HG03378 (cell line): ENCODE data around the gene KCNK17.
"Not testable (repeated sequence)": the region's sequence is repeated elsewhere in the genome, so short reads cannot be mapped to it uniquely, and the experiment has no call there.

Source experiments
- ATAC-seq: cut with Tn5 transposase; IDR thresholded peaks from one replicate; pipeline ENCODE4 v1.9.1; 2021; ENCODE audit warnings: mild to moderate bottlenecking, moderate library complexity; ENCODE audit not compliant: unreplicated experiment

Gene KCNK17

GRCh38 chr6:39303425-39304153, 10.6 kb downstream of the KCNK17 start:
- ATAC-seq, result no peak

GRCh38 chr6:39302669-39303424, 11.4 kb downstream of the KCNK17 start:
- ATAC-seq, result no peak

GRCh38 chr6:39302011-39302410, 12.2 kb downstream of the KCNK17 start:
- ATAC-seq, result no peak

DNA sequence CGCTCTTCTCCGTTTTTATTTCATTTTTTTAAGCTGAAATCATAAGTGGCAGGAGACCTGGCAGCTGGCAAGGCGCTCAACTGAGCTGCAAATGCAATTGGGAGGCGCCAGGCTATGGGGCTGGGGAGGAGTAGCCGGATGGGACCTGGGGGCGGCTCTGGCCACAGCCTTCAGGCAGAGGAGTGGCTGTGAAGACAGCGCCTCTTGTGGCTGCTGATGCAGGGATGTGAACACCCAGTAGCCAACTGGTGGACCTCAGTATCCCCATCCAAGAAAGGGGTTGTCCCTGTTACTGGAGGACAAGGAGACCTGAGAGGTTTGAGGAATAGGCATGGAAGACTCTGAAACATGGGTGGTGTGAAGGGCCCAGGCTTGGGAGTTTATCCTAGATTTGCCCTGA, 12.6 kb downstream of the KCNK17 start:
- ATAC-seq, result no peak

DNA sequence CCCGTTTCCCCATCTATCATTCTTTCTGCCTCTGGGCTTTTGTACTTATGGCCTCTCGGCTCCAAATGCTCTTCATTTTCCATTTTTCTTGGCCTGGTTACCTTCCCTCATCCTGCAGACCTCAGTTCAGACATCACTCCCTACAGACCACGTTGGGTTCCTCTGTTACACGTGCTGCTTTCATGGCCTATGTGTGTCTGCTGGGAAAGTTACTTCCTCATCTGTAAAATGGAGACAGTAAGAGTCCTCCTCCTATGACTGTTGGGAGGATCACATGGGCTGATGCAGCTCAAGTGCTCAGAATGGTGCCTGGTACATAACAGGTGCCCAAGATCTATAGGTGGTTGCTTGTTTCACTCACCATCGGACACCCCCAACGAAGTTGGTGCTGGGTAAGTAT, 13.5 kb downstream of the KCNK17 start:
- ATAC-seq, result no peak

DNA sequence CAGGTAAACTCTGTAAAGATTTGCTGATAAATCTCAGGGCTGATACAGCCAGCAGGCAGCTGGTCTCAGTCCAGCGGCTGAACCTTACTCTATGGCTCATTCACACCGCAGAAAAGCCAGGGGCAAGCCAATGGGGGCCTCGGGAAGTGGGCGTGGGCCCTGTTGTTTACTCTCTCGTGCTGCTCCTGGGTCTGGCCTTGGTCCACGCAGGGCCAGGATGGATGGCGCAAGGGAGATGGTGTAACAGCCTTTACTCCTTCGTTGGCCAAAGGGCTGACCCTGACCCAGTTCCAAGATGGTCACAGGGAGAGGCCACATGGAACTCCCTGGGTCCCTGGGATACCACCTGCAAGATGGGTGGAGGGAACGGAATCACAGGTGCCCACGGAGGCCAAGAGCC, 16.2 kb downstream of the KCNK17 start:
- no peak for ATAC-seq

- no peak for ATAC-seq
Observed at GRCh38 chr6:39296745-39297640, 17.2 kb downstream of the KCNK17 start.

DNA sequence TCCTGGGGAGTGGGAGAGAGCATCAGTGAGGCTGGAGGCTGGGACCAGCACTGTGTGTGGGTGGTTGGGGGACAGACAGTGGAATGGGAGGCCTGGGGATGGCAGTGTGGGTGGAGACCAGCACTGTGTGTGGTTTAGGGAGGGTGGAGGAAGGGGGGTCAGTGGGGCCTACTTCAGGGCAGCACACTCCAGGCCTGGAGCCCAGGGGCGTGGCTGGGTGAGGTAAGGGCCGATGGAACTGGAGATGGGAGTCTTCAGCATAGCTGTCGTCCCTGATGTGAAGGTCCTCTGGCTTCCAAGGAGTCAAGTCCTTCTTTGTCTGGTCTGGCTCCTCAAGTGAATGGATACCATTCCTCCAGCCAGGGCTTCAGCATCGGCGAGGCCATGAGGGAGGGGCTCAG, 18.6 kb downstream of the KCNK17 start:
- ATAC-seq, result no peak

DNA sequence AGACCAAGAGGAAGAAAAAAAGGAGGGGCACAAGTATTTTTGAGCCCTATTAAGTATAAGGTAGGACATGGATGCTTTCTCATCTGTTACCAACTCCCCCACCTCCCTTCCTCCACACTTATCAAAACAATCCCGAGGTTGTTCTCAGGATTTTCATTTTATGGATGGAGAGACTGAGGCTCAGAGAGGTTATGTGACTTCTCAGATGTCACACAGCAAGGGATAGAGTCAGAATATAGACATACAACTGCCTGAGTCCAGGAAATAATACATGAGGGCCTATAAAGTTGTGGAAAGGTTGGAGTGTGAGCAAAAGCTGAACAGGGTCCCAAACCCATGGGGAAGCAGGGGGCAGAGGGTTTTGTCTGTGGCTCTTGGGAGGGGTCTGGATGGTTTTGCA, 19.3 kb downstream of the KCNK17 start:
- no peak for ATAC-seq

GRCh38 chr6:39294133-39294532, 20.1 kb downstream of the KCNK17 start:
- no peak for ATAC-seq

DNA sequence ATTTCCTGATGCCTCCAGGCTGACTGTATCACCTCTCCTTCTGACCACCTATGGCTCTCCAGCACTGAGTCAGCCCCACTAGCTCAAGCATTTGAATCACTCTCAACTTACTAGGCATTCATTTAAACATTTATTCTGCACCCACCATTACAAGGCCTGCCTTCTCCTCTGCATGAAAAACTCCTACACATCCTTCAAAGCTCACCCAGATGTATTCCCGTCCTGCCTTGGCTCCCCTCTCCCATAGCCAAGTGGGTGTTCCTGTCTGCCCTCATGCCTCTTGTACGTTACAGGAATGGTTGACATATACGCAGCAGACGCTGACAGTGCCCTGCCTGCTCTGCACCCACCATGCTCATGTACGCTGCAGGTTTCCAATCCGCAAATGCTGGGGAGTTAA, 21.6 kb downstream of the KCNK17 start:
- ATAC-seq, result no peak

GRCh38 chr6:39289490-39289889, 24.7 kb downstream of the KCNK17 start:
- no peak for ATAC-seq

- ATAC-seq, result no peak
Observed at GRCh38 chr6:39287601-39288000, 26.6 kb downstream of the KCNK17 start.

DNA sequence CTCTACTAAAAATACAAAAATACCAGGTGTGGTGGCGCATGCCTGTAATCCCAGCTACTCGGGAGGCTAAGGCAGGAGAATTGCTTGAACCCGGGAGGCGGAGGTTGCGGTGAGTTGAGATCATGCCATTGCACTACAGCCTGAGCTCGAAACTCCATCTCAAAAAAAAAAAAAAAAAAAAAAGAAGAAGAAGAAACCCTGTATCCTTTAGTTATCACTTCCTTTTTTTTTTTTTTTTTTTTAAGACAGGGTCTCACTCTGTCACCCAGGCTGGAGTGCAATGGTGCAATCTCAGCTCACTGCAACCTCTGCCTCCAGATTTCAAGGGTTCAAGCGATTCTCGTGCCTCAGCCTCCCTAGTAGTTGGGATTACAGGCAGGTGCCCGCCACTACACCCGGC, 27.6 kb downstream of the KCNK17 start:
- ATAC-seq, result not testable (repeated sequence)

DNA sequence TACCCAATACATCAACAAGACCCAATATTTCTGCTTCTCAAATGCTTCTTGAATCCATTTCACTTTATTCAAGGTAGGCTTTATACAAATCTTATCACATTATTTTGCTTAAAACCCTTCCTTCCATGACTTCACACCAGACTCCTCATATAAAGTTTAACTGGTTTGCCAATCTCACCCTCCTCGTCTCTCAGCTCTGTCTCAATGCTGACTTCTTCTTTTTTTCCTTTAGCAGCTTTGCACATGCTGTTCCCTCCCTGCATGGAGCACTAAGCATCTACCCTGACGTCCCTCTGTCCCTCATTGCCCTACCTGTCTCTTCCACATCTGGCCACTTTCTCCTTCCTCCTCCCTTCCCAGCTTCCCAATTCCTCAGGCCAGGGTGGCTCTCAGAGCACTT, 31.4 kb downstream of the KCNK17 start:
- ATAC-seq, result no peak

DNA sequence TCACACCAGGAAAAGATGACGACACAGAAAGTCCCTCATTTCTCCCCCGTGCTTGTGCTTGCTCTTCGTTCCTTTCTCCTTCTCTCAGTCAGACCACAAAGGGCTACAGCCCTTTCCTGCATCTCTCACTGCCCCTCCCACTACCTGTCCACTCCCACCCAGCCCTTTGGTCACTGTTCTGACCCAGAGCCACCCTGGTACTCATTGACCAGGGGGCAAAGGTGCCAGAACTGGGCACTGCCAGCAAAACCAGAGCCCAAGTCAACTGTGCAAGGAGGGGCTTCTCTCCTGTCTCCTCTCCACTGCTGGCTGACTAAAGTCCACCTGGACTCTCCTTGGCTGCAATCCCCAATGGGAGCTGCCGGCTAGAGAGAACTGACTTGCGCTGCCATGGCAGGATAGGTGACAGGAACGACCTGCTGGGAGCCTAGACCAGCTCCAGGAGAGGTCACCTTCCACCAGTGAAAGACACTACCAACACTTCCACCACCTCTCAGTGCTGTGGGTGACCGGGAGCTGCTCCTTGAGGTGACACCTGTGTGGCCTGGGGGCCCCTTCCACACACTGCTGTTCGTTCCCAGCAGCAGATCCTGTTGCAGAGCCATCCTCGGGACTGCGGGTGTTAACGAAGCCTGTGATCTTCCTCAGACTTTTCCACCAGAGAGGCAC, 32.8 kb downstream of the KCNK17 start:
- no peak for ATAC-seq

GRCh38 chr6:39280247-39280731, 33.9 kb downstream of the KCNK17 start:
- ATAC-seq, result no peak

DNA sequence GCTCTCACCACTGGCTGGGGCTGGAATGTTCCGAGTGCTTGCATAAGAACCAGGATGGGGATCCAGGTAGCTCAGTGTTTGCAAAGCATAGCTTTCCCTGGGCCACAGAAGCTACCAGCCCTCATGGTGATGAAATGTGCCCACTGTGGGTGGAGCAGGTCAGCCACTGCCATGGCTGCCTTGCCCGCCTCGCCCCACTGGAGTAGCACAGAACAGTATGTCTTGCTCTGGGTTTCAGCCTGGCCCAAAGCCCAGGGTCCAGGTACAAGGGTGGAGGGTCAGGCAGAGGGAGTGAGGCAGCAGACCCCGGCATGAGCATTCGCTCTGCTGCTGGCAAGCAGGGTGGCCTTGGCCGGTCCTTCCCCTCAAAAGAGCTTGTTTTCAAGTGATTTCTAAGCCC, 34.7 kb downstream of the KCNK17 start:
- ATAC-seq, result no peak

GRCh38 chr6:39276379-39276995, 37.7 kb downstream of the KCNK17 start:
- no peak for ATAC-seq

DNA sequence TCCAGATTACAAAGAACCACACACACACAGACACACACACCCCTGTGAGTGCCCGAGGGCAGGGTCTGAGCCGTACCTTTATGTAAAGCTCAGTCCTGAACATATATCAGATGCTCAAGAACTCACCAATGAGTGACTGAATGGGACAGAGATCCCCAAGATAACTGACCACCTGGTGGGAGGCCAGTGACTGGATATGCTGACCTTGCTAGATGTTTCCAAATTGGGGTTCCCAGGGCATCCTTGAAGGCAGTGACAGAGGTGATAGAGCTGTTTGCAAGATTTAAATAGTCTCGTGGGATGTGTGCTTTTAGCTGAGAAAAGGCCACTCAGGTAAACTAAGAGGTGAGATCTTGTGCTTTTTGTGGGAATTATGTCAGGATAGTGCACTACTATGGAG, 39.3 kb downstream of the KCNK17 start:
- ATAC-seq, result no peak
